GM12878 (cell line): ENCODE measurements around the gene REL.

Experiments
- CEBPB ChIP-seq, 2 experiments: fragments of 150-350 bp in 1 of 2; IDR thresholded peaks; 2 replicates each; pipeline ENCODE4 v1.6.1; 2012 to 2014; ENCODE audit warnings: low read depth in 2 of 2, low read length in 2 of 2, borderline replicate concordance in 1 of 2, inconsistent platforms in 1 of 2
- CTCF ChIP-seq, 3 experiments: IDR thresholded peaks in 2 of 3; conservative IDR thresholded peaks in 1 of 3; 2 replicates each; pipeline ENCODE4 v1.5.1; 2011; ENCODE audit warnings: low read depth in 3 of 3, low read length in 3 of 3, mild to moderate bottlenecking in 3 of 3, control low read depth in 2 of 3, moderate library complexity in 2 of 3, inconsistent platforms in 1 of 3, mixed read lengths in 1 of 3; ENCODE audit not compliant: control insufficient read depth in 2 of 3, insufficient read depth in 1 of 3; ENCODE audit errors: extremely low read depth in 1 of 3
- SPI1 ChIP-seq: IDR thresholded peaks from 2 replicates; pipeline ENCODE4 v1.6.1; 2011; ENCODE audit warnings: low read depth, mild to moderate bottlenecking, low read length, moderate library complexity, borderline replicate concordance; ENCODE audit not compliant: insufficient read depth
- ZNF384 ChIP-seq: IDR thresholded peaks from 2 replicates; pipeline ENCODE4 v1.6.1; 2012; ENCODE audit warnings: low read depth, mild to moderate bottlenecking, low read length, improper control_type of control experiment, borderline replicate concordance

- no peak for TF ChIP-seq CTCF (IDR thresholded peaks at IDR 0.05 in 2 of 3, conservative IDR thresholded peaks at IDR 0.05 in 1 of 3; ENCODE audit: control insufficient read depth in 2 of 3, extremely low read depth in 1 of 3, insufficient read depth in 1 of 3, low read depth in 3 of 3, low read length in 3 of 3)
- TF ChIP-seq CEBPB (IDR thresholded peaks at IDR 0.05; ENCODE audit: borderline replicate concordance in 1 of 2, low read depth in 2 of 2, low read length in 2 of 2): no peak
- no peak for TF ChIP-seq SPI1
- no peak for TF ChIP-seq ZNF384
These were observed 79.3 kb downstream of the REL start for GRCh38 chr2:60960706-60961105.
